ENCODE measurements around the gene CACNA1D.

Gene CACNA1D

GRCh38 chr3:53795176-53795575 is 300.8 kb downstream of the CACNA1D start:
- DNase-seq = no peak

GRCh38 chr3:53795789-53796560 is 301.6 kb downstream of the CACNA1D start:
- no peak for DNase-seq

- DNase-seq = no peak
Observed at GRCh38 chr3:53798144-53798543, 303.7 kb downstream of the CACNA1D start.

- DNase-seq = no peak
Observed at GRCh38 chr3:53799338-53799865, 305.0 kb downstream of the CACNA1D start.

- DNase-seq = no peak
Observed at GRCh38 chr3:53800041-53800906, 305.9 kb downstream of the CACNA1D start.

- DNase-seq = no peak
Observed at GRCh38 chr3:53801319-53801718, 306.9 kb downstream of the CACNA1D start.

- no peak for DNase-seq
Observed at GRCh38 chr3:53802256-53802880, 308.0 kb downstream of the CACNA1D start.

- DNase-seq = no peak
Observed at GRCh38 chr3:53803124-53803815, 308.9 kb downstream of the CACNA1D start.

GRCh38 chr3:53803816-53804695 is 309.6 kb downstream of the CACNA1D start:
- no peak for DNase-seq

GRCh38 chr3:53804697-53805462 is 310.5 kb downstream of the CACNA1D start:
- DNase-seq = no peak

GRCh38 chr3:53805463-53806159 is 311.2 kb downstream of the CACNA1D start:
- no peak for DNase-seq

GRCh38 chr3:53806182-53807116 is 312.0 kb downstream of the CACNA1D start:
- DNase-seq = peak; percentile 34

- peak; percentile 27 for DNase-seq
Observed at GRCh38 chr3:53807117-53807810, 312.9 kb downstream of the CACNA1D start.

GRCh38 chr3:53808496-53808895 is 314.1 kb downstream of the CACNA1D start:
- no peak for DNase-seq

- DNase-seq = no peak
Observed at GRCh38 chr3:53809267-53809666, 314.9 kb downstream of the CACNA1D start.

- no peak for DNase-seq
Observed at GRCh38 chr3:53809764-53810400, 315.5 kb downstream of the CACNA1D start.

GRCh38 chr3:53811143-53811927 is 316.9 kb downstream of the CACNA1D start:
- no peak for DNase-seq

All from retina (tissue), 1 donor.